DMS153 (cell line): ENCODE results near the gene IFNA2.
A peak's percentile ranks its signal among the peaks of the same experiment; 100 is the strongest.
"Not testable (repeated sequence)": the region's sequence is repeated elsewhere in the genome, so short reads cannot be mapped to it uniquely, and the experiment has no call there.

ENCODE experiments used
- DNase-seq: peaks from one replicate; lab custom pipeline; 2025; lab: John Stamatoyannopoulos, UW

Gene IFNA2

DNA sequence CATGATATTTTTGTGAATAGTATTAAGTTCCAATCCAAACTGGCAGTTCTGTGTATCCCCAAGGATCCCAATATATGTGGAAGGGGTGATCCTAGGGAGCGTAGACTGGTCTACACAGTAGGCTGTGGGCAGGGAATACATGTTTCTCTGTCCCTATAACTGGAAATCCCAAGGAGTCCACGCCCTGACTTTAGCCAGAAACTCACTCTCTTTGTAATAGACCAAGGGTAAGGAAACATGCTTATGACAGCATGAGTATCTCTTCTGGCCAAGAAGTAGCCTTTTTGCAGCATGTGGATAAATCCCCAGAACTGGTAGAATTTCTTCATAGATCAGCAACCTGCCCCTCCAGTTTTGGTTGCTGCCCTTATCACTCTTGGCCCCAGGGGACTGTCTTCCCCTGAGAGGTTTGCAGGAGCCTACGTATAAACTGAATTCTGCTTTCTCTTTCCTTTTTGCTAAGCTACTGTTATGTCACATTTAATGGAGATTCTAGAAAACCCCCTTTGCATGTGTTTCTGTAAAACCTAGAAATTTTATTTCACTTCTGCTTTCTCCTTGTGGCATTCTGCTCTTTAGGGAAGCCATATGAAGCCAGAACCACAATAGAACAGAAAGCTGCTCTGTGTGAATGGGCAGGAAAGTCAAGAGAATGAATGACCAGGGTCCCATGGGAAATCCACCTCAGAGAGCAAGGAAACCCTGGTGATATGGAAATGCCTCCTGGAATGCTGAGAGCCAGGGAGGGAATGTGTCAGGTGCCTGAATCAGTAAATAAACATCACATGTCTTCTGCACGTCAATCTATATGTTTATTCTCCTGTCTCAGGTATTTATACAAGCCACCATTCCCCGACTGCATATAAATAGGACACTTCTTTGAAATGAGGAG lies 3.5 kb downstream of the IFNA2 start:
- DNase-seq = peak; percentile 65

- DNase-seq = not testable (repeated sequence)
Observed at GRCh38 chr9:21371467-21371866, 13.7 kb downstream of the IFNA2 start.

- no peak for DNase-seq
Observed at GRCh38 chr9:21367957-21368356, 17.2 kb downstream of the IFNA2 start, which contains the start of gene IFNA13. TSS of gene IFNA13 (minus strand) at chr9:21368057. CDS start at chr9:21368010, 47 bp downstream.

DNA sequence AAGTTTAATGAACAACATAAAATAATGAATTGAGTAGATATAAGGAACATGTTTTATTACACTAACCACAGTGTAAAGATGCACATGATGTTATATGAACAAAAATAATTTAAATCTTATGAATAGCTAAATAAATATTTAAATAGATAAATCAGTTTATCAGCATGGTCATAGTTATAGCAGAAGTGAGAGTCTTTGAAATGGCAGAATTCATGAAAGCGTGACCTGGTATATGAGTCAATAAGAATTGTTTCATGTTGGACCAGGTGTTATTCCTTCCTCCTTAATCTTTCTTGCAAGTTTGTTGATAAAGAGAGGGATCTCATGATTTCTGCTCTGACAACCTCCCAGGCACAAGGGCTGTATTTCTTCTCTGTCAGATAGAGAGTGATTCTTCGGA lies 18.0 kb downstream of the IFNA2 start:
- DNase-seq = not testable (repeated sequence)

DNA sequence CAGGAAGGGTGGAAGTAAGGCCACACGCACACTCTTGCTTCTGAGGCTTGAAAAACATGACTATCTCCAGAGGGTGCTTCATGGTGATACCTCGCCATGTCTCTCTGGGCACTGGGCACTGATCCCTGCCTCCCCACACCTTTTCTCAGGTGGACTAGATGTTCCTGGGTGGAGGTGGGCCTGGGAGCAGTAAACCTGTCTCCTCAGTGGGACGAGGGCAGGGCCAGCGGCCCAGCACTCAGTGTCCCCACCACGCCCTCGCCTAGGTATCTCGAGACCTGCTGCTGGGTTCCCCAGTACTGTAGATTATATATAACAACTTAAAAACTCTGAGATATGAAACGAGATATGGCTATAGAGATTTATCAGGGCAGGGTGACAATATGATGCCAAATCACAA lies 22.9 kb downstream of the IFNA2 start:
- no peak for DNase-seq

DNA sequence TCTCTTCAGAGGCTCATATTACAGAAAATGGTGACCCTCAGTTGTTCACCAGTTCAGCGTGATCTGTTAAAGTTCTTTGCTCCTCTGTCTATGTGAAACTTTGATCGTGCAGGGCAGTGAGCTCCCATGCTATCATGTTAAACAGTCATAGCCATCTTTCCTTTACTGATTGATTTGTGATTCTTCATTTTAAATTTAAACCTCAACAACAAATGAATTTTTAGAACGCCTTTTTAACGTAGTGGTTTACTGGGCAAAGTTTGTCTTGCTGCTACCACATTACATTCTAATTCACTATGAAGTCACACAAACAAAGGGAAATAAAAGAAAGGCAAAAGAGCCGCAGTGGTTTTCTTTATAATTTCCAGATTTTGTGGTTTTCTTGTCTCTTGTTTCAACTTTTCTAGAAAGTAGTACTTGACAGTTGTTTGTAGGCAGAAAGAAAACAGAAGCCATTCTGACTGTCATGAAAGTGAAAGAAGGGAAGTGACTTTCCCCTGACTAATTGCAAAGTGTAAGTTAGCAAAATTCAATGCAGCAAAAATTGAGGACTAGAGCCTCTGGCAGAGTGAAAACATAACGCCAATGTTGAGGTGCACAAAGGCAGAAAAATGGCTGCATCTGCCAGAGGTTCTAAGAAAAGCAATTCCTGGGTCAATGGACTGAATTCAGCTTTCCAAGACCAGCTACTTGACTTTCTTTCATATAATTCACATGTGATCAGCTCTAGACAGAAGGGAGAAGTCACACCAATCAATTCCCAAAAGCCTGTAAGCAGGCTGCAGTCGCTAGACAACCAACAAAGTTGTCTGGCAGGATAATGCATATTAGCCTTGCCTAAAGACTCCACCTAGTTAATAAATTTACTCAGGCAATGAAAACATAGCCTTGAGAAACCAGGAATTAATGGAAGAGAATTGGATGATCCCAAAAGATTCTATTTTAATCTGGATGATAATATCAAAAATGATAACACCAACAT lies 27.4 kb downstream of the IFNA2 start:
- DNase-seq = no peak

DNA sequence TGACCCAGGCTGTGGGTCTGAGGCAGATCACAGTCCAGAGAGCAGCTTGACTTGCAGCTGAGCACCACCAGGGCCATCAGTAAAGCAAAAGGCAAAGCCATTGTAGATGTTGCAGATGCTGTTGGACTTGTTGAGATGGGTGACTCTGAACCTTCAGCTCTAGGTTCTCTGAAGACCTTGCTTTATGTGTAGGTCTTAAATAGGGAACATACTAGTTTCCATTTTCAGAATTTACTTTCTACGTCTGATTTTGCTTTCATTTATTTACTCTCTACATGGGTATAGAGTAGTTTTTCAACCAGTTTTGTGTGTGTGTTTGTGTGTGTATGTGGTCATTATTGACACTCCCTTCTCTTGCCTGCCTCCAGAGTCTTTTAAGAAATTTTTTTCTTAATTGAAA lies 34.4 kb downstream of the IFNA2 start, which contains the start of gene IFNA6:
Gene IFNA6 (minus strand): TSS at position 101 of the 400 bp plus-strand sequence. CDS start 0 bp downstream, at position 101.
- DNase-seq = no peak

DNA sequence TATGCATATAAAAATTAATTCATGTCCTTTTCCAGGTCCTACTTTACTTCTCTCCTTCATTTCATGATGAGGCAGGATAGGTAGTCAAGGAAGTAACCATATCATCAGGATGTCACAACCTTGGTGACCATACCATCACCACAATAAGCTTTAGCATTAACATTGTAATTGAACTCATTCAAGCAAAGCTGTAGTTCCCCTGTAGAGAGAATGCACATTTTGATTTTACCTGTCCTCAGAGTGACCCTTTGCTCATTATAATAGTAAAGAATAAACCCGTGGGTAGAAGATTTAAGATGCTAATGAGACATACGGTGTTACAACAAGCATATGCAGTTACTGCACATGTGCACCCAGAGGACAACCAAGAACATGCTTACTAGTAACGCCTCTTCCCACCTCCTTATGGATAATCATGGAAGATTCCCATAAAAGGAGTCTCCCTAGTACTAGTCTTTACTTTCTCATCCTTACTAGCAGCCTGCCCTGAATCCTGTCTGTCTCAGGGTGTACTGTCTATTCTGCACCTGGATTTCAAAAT lies 36.7 kb downstream of the IFNA2 start:
- DNase-seq = no peak

DNA sequence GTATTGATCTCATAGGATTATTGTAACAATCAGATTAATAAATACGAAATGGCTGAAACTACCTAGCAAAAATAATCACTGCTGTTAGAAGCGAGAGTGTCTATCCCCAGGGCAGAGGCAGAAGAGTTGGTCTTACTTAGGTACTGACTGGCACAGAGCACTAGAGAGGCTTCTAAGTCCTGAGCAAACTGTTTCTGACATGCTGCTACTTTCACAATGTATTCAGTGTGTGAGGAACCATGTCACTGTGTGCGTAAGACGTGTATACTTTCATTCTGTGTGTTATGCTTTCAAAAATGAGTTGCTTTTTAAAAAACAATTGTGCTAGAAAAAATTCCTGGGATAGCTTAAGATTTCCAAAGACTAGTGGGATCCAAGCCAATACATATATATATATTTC lies 44.5 kb downstream of the IFNA2 start:
- no peak for DNase-seq

GRCh38 chr9:21336457-21336856 lies 48.7 kb downstream of the IFNA2 start:
- no peak for DNase-seq

GRCh38 chr9:21334701-21335632 lies 50.2 kb downstream of the IFNA2 start, which contains the start of gene KLHL9:
TSS of gene KLHL9 (minus strand) at chr9:21335404. CDS start at chr9:21334859, 545 bp downstream.
- peak; percentile 79 for DNase-seq
